ENCODE measurements around the gene GPC4.

The GPC4 gene

DNA sequence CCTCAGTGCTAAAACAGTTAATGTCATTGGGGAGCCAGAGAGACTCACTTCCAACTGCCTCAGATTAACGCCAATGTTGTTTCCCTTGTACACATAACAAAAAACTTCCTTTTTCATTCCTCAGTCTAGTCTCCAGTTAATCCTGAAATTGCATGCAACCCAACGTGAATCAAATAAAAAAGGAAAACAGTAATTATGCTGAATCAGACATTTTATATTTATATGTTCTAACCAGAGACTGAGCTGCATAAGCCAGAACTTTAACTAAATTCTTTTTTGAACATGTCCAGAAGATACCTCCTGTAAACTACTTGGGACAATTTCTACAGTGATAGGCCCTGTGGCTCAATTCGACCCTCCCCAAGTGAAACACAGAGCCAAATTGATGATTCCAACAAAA is 4.7 kb downstream of the GPC4 start:
- DNase-seq, result no peak

DNA sequence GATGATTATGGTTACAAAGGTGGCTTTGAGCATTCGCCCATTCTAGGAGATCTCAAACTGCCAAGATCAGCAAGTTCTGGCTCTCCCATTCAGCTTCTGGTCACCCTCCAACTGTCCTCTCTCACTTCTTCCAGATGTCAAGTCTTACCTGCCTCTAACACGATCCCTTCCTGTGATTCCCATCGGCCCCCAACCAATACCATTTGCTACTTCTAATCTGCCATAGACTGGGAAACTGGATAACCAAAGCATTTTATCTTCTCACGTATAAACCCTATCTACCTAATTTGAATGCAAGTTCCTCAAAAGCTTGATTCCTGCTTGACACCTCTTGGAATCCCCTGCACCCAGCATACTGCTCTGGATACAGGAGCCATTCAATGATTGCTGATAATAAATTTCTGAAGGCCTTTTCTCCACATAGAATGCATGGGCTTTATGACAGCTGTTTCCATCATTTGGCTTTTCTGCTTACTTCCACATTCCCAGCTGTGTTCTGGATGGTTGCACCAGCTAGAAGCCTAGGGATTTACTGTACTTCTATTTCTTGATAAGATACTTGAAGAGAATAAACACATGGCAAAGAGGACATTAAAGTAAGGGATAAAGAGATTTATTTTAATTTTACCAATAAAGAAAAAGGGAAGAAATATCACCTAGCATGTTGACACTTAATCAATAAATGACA is 9.6 kb downstream of the GPC4 start:
- no peak for DNase-seq

DNA sequence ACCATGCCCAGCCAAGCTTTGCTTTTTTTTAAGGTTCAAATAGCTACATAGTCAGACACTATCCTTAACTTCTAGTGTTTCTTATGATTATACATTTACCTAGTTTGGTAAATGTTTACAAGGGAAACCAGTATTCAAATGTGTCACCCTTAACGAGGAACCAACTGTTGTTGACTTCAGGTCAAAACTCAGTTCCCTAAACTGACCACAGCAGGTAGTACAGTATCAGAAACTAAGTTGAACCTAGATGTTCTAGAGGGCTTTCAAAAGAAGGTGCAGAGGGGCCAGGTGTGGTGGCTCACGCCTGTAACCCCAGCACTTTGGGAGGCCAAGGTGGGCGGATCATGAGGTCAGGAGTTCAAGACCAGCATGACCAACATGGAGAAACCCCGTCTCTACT is 11.3 kb downstream of the GPC4 start:
- DNase-seq, result no peak

DNA sequence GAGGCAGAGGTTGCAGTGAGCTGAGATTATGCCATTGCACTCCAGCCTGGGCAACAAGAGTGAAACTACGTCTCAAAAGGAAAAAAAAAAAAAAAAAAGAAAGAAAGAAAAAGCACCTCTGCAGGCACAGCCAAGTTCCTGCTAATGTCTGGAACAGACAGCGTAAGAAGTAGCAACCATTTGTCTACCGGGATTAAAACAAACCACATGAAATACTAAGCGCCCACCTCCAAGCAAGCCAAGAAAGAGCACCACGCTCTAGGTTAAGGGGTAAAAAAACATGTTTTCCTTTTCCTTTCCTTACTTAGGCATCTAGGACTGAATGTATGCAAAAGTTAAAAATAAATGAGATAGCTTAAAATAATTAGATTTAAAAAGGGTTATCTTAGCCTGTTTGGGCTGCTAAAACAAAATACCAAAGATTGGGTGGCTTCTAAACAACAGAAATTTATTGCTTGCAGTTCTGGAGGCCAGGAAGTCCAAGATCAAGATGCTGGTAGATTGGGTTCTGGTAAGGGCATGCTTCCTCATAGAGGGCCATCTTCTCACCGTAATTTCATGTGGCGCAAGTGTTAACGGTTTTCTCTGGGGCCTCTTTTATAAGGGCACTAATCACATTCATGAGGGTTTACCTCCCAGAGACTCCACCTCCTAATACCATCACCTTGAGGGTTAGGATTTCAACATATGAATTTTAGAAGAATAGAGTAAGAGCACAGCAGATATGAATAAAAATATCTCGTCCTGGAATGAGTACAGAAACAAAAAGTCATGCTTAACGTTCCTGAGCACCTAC is 12.3 kb downstream of the GPC4 start:
- DNase-seq, result no peak

- DNase-seq, result no peak
Measured at GRCh38 chrX:133402042-133402453, 13.2 kb downstream of the GPC4 start.

DNA sequence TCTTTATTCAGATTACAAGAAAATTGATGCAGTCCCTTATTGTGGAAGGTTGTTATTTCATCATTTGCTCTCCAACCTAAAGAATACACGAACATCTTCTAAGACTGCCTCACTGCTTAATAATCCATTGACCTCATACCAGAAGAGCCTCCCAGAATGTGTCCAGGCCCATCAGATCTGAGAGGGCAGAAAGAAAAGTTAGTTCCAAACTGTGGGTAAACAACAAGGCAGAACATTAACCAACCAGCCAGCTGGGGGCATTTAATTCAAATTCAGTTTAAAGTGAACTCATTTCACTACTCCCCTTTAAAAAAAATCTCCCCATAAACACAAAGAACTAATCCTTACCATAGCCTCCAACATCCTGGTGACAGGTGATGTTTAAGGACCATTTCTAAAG is 13.8 kb downstream of the GPC4 start:
- DNase-seq, result no peak

DNA sequence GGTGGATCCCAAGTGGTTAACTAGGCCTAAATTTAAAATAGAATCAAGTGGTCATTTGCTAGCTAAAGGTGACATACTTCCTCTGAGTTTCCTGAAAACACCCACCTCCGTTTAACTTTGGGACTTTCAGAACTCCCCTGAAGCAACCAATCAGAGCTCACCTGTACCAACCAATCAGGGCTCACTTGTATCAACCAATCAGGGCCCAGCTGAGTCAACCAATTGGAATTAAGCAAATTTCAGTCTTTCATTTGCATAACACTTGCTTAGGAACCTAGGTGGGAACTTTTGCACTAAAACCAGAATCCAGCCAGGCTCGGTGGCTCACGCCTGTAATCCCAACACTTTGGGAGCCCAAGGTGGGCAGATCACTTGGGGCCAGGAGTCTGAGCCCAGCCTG is 15.9 kb downstream of the GPC4 start:
- no peak for DNase-seq

DNA sequence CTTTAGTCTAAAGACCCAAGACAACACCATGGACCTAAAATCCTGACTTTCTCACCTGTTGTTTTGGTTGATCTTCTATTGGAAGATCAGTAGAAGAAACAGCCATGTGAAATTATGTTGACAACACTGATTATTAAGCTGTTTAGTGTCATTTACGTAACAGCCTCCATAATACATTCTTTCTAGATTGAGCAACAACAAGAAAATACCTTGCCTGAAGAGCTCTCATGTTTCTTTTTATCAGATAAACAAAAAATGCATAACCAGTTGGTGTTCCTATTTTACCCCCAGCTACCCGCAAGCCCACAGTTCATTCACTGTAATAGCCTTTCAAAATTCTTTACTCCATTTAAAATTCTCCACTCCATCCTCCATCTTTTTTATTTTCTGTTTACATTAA is 20.5 kb downstream of the GPC4 start:
- no peak for DNase-seq

GRCh38 chrX:133392671-133393070 is 22.6 kb downstream of the GPC4 start:
- no peak for DNase-seq

DNA sequence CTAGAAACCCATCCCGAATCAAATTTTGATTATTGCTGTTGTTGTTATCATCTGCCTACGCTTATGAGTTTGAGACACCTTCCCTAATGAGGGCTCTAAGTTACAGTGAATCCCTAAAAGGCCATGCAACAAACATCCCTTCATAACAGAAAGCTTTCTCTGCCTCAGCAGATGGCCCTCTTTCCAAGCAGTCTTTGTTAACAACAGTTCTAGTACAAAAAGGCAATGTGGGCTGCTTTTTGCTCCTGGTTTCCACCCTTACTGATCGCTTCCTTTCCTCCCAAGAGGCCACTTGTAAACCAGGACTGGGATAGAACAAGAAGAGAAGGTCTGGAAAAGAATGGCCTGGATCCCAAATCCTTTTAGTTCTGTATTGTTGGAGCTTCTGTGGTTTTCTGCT is 24.2 kb downstream of the GPC4 start:
- DNase-seq, result no peak

- DNase-seq, result no peak
Measured at GRCh38 chrX:133390676-133391075, 24.6 kb downstream of the GPC4 start.

GRCh38 chrX:133389975-133390374 is 25.3 kb downstream of the GPC4 start:
- no peak for DNase-seq

DNA sequence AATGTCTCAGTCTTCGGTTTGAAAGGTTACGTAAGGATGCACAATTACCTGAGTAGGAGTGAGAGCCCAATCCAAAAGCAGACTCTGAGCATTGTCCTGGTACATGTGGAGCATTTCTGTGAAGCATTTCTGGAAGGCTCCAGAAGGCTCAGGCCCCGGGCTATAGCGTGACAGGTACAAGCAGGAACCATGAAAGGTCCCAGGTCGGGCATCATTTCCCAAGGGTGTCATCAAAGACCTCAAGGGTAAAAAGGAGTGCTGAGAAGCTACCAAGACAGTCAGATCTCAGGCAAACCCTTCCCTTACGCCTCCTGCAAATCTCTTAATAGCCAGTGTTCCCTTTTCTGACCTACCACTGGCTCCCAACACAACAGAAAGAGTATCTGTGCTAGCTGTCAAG is 30.8 kb downstream of the GPC4 start:
- DNase-seq, result no peak

- no peak for DNase-seq
Measured at GRCh38 chrX:133380711-133381619, 34.3 kb downstream of the GPC4 start.

DNA sequence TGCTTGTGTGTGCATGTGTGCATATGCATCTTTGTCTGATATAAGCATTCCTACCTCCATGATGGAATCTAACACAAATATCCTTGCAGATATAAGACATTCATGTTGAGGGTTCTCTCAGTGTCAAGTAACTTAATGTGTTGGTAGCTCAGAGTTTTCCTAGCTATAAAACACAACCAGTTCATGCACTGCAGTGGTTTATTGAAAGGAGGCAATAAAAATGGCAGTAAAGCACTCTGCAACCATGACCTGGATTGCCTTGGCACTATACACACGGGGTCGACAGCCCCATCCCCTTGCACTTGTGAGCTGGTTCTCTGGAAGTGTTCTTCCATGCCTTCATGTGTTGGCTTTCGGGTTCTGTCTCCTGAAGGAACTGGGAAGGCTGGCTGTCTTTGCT is 38.9 kb downstream of the GPC4 start:
- no peak for DNase-seq

DNA sequence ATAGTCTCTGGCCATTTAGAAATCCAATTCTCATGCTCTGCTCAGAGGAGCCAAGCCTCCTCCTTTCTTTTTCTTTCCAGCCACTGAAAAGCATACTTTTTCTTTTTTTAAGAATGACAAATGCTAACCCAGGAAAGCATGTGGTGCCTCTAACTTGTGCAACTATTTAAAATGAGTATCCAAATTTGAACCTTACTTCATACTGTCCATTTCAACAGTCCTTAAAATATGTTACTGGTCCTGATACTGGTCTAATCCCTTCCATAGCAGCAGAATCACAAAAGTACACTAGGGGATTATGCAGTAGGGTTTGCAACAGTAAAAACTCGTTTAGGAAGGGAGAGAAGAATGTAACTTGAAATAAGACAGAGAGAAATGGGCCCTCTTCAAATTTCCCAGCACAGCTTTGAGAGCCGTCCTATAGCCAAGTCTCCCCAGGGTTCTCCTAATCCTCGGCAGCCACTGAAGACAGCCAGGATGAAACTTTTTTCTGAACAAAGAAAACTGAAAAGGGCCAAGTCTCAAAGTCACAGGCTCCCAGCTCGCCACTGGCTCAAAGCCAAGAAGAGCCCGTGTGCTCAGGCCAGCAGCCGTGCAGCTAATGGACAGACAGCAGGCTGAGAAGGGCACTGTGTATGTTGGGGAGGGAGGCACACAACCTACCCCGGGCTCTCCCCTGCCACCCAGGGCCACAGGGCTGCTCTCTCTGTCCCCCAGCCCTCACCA is 39.5 kb downstream of the GPC4 start:
- DNase-seq, result no peak

- DNase-seq, result no peak
Measured at GRCh38 chrX:133374874-133375387, 40.4 kb downstream of the GPC4 start.

DNA sequence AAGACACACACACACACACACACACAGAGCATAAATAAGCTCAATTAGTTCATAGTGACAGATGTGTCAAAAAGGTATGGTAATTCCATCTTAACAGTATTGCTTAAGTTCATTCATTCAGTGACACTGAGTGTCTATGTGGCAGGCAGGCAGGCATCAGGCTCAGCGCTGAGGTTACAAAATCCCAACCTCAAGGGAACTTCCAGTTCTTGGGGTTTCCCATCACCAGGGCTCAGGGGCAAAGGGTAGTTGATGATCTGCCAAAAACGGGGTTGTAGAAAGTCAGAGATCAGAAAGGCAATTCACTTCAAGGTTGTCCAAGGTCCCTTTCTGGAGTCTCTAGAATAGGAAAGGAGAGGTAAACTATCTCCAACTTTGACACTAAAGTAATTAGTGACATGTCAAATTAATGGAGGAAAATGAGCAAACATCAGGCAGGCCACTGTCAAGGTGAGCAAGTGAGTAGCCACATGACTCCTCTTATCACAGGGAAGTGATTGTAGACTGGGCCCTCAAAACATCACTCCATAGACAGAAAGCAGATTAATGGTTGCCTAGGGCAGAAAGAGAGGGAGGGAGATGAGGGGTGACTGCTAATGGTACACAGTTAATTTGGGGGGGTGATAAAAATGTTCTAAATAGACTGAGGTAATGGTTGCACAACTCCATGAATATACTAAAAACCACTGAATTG is 41.8 kb downstream of the GPC4 start:
- no peak for DNase-seq

DNA sequence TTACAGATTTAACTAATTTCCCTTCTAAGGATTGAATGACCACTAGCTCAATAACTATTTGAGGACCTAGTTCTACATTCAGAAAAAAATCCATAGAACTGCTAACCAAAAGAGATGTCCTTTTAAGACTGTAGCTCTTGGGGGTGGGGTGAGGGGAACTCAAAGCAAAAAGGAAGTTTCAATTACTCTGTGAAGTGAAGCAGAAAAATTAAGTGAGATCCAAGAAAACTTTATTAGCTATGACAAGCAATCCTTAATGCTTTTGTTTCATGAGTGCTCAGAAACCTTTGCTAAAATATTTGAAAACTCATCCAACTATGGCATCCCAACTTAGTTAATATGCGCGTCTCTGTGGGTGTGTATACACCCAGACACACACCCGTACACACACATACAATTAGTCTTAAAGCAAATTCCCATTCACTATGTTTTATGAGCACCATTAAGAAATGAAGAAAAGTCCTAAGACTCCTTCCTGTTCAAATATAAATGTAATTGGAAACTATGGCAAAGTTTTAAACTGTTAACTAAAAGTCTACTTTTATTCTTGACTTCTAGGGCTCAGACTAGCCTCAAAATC is 44.5 kb downstream of the GPC4 start:
- DNase-seq, result no peak

GRCh38 chrX:133369065-133369464 is 46.2 kb downstream of the GPC4 start:
- no peak for DNase-seq

GRCh38 chrX:133366735-133367134 is 48.6 kb downstream of the GPC4 start:
- DNase-seq, result no peak
